Glutamatergic neuron (in vitro differentiated cells): ENCODE data around the gene RGS19. TPM values are rescaled to one million over a fixed set of nuclear protein-coding genes. Genes with fewer than 3 reads are reported as not detected.

Experiments used
- DNase-seq: peaks from one replicate; pipeline ENCODE4 v3.0.0; 2022
- H3K27ac Mint-ChIP-seq: one replicate; pipeline ENCODE4 v1.8.0; 2020; ENCODE audit warnings: mild to moderate bottlenecking, mixed read lengths, inconsistent platforms; ENCODE audit not compliant: unreplicated experiment
- H3K27me3 Mint-ChIP-seq: one replicate; pipeline ENCODE4 v1.8.0; 2020; ENCODE audit warnings: mild to moderate bottlenecking, moderate library complexity, mixed read lengths, inconsistent platforms; ENCODE audit not compliant: unreplicated experiment
- H3K36me3 Mint-ChIP-seq: one replicate; pipeline ENCODE4 v1.8.0; 2020; ENCODE audit warnings: mild to moderate bottlenecking, mixed read lengths, inconsistent platforms; ENCODE audit not compliant: unreplicated experiment
- H3K4me1 Mint-ChIP-seq: one replicate; pipeline ENCODE4 v1.8.0; 2020; ENCODE audit warnings: mild to moderate bottlenecking, low read depth, mixed read lengths, inconsistent platforms; ENCODE audit not compliant: unreplicated experiment
- H3K4me3 Mint-ChIP-seq: one replicate; pipeline ENCODE4 v1.8.0; 2020; ENCODE audit warnings: mild to moderate bottlenecking, mixed read lengths, inconsistent platforms; ENCODE audit not compliant: unreplicated experiment
- H3K9me3 Mint-ChIP-seq: one replicate; pipeline ENCODE4 v1.8.0; 2020; ENCODE audit warnings: mild to moderate bottlenecking, moderate library complexity, mixed read lengths, inconsistent platforms; ENCODE audit not compliant: unreplicated experiment
- CTCF ChIP-seq: fragments of 200-600 bp; sonication (generic); IDR thresholded peaks from one replicate; pipeline ENCODE4 v1.5.0; 2021; ENCODE audit not compliant: partially characterized antibody, unreplicated experiment
- total RNA-seq: library from RNA; stranded (reverse); fragmentation: NEBNext Ultra II Directional; extraction: Animal tissue kit (Norgen Biotek cat#: 25700); gene quantifications from one replicate; pipeline ENCODE4 v1.2.1, GENCODE V29; 2021; ENCODE audit not compliant: unreplicated experiment

Gene RGS19
- total RNA-seq, 1 donor from 2014 or later: 4.4 TPM

- H3K4me3 Mint-ChIP-seq: no peak overlapping the region
- TF ChIP-seq CTCF: no peak
- DNase-seq: no peak
- no peak overlapping the region for H3K27ac Mint-ChIP-seq
- peaks cover 1% of the 10 kb centered on the region for H3K27me3 Mint-ChIP-seq
- H3K36me3 Mint-ChIP-seq: no peaks in the 10 kb centered on the region
- H3K9me3 Mint-ChIP-seq: no peaks in the 10 kb centered on the region
- H3K4me1 Mint-ChIP-seq: no peaks in the 10 kb centered on the region
Observed at GRCh38 chr20:64070244-64070993, 8.9 kb downstream of the RGS19 start.

GRCh38 chr20:64069614-64070243 lies 9.6 kb downstream of the RGS19 start:
- Mint-ChIP-seq H3K4me3 (no peak overlapping the region), H3K9me3 (no peaks in the 10 kb centered on the region), H3K4me1 (peaks cover under 1% of the 10 kb centered on the region), H3K27me3 (peaks cover 1% of the 10 kb centered on the region), H3K27ac (no peak overlapping the region), H3K36me3 (no peaks in the 10 kb centered on the region)
- DNase-seq: peak; percentile 74
- peak; percentile 85 for TF ChIP-seq CTCF

GRCh38 chr20:64069209-64069613 lies 10.1 kb downstream of the RGS19 start:
- Mint-ChIP-seq H3K9me3 (no peaks in the 10 kb centered on the region), H3K27me3 (peaks cover 1% of the 10 kb centered on the region), H3K27ac (no peak overlapping the region), H3K36me3 (no peaks in the 10 kb centered on the region), H3K4me3 (no peak overlapping the region), H3K4me1 (peaks cover 3% of the 10 kb centered on the region)
- no peak for TF ChIP-seq CTCF
- no peak for DNase-seq

GRCh38 chr20:64068386-64069208 lies 10.7 kb downstream of the RGS19 start:
- H3K36me3 Mint-ChIP-seq: no peaks in the 10 kb centered on the region
- DNase-seq: no peak
- H3K27ac Mint-ChIP-seq: no peak overlapping the region
- H3K9me3 Mint-ChIP-seq: peaks cover 2% of the 10 kb centered on the region
- peaks cover 8% of the 10 kb centered on the region for H3K4me1 Mint-ChIP-seq
- peaks cover 5% of the 10 kb centered on the region for H3K27me3 Mint-ChIP-seq
- no peak for TF ChIP-seq CTCF
- no peak overlapping the region for H3K4me3 Mint-ChIP-seq
